Stimulated activated memory B cell treated with anti-CD40 and anti-IgM and Interleukin-4, amounts not matched to agents 10 μg/mL and 1 μg/mL and 100 μg/mL, for 72 hours (primary cell): ENCODE data around the gene PDS5B.

Source experiments
- ATAC-seq: fragments of 150-1000 bp; cut with Tn5 transposase; 2 replicates; pipeline ENCODE4 v1.10.0; 2021
- H3K27ac Mint-ChIP-seq: one replicate; pipeline ENCODE4 v1.8.0; 2022; ENCODE audit warnings: mild to moderate bottlenecking, mixed read lengths
- H3K27me3 Mint-ChIP-seq: one replicate; pipeline ENCODE4 v1.8.0; 2022; ENCODE audit warnings: mixed read lengths
- H3K36me3 Mint-ChIP-seq: one replicate; pipeline ENCODE4 v1.8.0; 2022; ENCODE audit warnings: mixed read lengths
- H3K4me1 Mint-ChIP-seq: one replicate; pipeline ENCODE4 v1.8.0; 2022; ENCODE audit warnings: mixed read lengths
- H3K4me3 Mint-ChIP-seq: one replicate; pipeline ENCODE4 v1.8.0; 2022; ENCODE audit warnings: mild to moderate bottlenecking, moderate library complexity, mixed read lengths
- H3K9me3 Mint-ChIP-seq: one replicate; pipeline ENCODE4 v1.8.0; 2022; ENCODE audit warnings: mixed read lengths

Gene PDS5B

DNA sequence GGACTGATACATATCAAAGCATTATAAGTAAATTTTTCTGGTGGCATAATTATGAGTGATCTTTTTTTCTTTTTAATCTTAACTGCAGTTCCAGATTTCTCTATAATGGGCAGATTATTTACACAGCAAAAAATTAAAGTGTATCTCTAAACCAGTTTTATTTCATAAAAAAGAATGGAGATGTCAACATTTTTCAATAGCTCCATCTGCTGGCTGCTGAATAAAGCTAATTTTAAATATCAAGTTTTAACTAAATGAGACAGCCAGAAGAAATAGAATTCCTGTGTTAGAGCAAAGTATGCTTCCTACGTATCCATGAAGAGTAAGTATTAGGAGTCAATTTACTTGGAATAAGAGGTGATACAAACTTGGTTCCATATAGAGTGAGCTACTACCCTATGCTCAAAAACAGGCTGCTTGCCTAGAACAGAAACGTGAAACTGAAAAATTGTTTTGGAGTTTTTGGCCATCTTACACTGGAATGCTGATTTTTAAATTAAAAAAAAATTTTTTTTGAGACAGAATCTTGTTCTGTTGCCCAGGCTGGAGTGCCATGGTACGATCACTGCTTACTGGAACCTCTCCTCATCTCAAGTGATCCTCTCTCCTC, 5.0 kb upstream of the PDS5B start:
- Mint-ChIP-seq H3K27ac (no peak overlapping the region), H3K36me3 (peaks cover 9% of the 10 kb centered on the region), H3K9me3 (peaks cover 12% of the 10 kb centered on the region), H3K27me3 (no peaks in the 10 kb centered on the region), H3K4me3 (no peak overlapping the region), H3K4me1 (peaks cover 8% of the 10 kb centered on the region)
- ATAC-seq: no peak

DNA sequence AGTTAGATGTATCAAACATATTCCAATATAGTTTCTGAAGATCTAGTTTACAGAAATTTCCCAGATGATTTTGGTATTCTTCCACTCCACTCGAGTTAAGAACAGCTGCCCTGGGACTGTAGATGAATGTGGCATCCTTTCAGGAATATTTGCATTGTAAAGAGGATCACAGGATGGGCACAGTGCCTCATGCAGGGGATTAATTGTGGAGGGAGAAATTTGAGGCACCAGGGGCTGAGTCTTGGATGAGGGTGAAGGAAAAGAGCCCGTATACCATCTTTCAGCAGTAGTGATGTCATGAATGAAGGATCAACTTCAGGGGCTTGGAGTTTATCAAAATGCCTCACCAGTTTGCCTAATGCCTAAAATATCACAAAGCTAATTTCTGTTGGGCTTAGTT, 4.0 kb upstream of the PDS5B start:
- Mint-ChIP-seq H3K27ac (no peak overlapping the region), H3K27me3 (no peaks in the 10 kb centered on the region), H3K36me3 (peaks cover 3% of the 10 kb centered on the region), H3K4me1 (peaks cover 8% of the 10 kb centered on the region), H3K9me3 (peaks cover 5% of the 10 kb centered on the region), H3K4me3 (no peak overlapping the region)
- ATAC-seq: no peak

- Mint-ChIP-seq H3K9me3 (peaks cover 3% of the 10 kb centered on the region), H3K27ac (no peak overlapping the region), H3K4me3 (no peak overlapping the region), H3K4me1 (peaks cover 16% of the 10 kb centered on the region), H3K27me3 (no peaks in the 10 kb centered on the region), H3K36me3 (no peaks in the 10 kb centered on the region)
- no peak for ATAC-seq
These were observed 3.3 kb upstream of the PDS5B start for GRCh38 chr13:32582991-32583390.

- H3K4me3 Mint-ChIP-seq: peak overlapping the region; percentile 84
- no peaks in the 10 kb centered on the region for H3K27me3 Mint-ChIP-seq
- no peaks in the 10 kb centered on the region for H3K36me3 Mint-ChIP-seq
- H3K4me1 Mint-ChIP-seq: peaks cover 42% of the 10 kb centered on the region
- H3K27ac Mint-ChIP-seq: peak overlapping the region; percentile 80
- no peaks in the 10 kb centered on the region for H3K9me3 Mint-ChIP-seq
- no peak for ATAC-seq
These were observed 637 bp upstream of the PDS5B start for GRCh38 chr13:32585550-32586079.

- Mint-ChIP-seq H3K27ac (peak overlapping the region; percentile 89), H3K4me3 (peak overlapping the region; percentile 93), H3K27me3 (no peaks in the 10 kb centered on the region), H3K36me3 (no peaks in the 10 kb centered on the region), H3K9me3 (no peaks in the 10 kb centered on the region), H3K4me1 (peaks cover 47% of the 10 kb centered on the region)
- ATAC-seq: peak; percentile 62
These were observed 959 bp downstream of the PDS5B start for GRCh38 chr13:32587011-32587810.

GRCh38 chr13:32587811-32588170, 1.5 kb downstream of the PDS5B start:
- no peak for ATAC-seq
- H3K4me3 Mint-ChIP-seq: peak overlapping the region; percentile 93
- no peaks in the 10 kb centered on the region for H3K36me3 Mint-ChIP-seq
- H3K27ac Mint-ChIP-seq: peak overlapping the region; percentile 89
- no peaks in the 10 kb centered on the region for H3K9me3 Mint-ChIP-seq
- H3K4me1 Mint-ChIP-seq: peaks cover 52% of the 10 kb centered on the region
- no peaks in the 10 kb centered on the region for H3K27me3 Mint-ChIP-seq

DNA sequence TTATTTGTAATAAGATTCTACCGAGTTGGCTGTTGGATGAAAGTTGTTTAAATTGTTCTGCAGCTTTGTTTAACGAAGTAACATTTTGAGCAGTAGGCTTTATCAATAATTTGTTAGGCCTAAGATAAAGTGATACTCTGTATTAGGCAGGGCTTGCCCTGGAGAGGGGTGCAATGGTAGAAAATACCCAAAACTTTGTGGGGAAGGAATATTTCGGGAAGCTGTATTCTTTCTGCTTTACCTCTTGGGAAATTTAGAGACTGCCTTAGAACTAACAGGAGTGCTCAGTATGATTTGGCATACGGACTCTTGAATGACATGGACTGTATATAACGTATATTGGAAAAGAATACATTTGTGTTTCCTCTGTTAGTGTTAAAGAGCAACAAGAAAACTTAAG, 2.5 kb downstream of the PDS5B start:
- peak overlapping the region; percentile 52 for H3K4me3 Mint-ChIP-seq
- peak overlapping the region; percentile 89 for H3K27ac Mint-ChIP-seq
- no peaks in the 10 kb centered on the region for H3K9me3 Mint-ChIP-seq
- no peaks in the 10 kb centered on the region for H3K36me3 Mint-ChIP-seq
- no peak for ATAC-seq
- no peaks in the 10 kb centered on the region for H3K27me3 Mint-ChIP-seq
- H3K4me1 Mint-ChIP-seq: peaks cover 62% of the 10 kb centered on the region

DNA sequence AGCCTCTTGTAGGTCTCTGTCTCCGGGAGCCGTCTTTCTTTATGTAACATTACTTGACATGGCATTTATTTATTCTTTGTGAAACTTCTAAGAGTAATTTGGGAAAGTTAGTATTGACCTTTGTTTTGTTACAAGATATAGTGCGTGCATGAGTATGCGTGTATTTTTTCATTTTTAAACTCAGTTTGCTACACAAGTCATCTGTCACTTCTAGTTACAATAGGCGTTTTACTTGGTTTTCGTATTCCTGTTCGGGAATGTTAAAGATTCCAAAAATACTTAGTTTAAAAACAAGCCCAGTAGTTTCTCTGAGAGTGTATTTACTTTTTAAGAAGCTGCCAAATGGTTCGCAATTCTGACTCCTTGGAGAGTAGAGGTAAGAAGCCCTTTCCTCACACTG, 3.2 kb downstream of the PDS5B start:
- H3K4me1 Mint-ChIP-seq: peaks cover 69% of the 10 kb centered on the region
- H3K4me3 Mint-ChIP-seq: no peak overlapping the region
- ATAC-seq: no peak
- no peaks in the 10 kb centered on the region for H3K9me3 Mint-ChIP-seq
- no peaks in the 10 kb centered on the region for H3K27me3 Mint-ChIP-seq
- no peaks in the 10 kb centered on the region for H3K36me3 Mint-ChIP-seq
- H3K27ac Mint-ChIP-seq: no peak overlapping the region

DNA sequence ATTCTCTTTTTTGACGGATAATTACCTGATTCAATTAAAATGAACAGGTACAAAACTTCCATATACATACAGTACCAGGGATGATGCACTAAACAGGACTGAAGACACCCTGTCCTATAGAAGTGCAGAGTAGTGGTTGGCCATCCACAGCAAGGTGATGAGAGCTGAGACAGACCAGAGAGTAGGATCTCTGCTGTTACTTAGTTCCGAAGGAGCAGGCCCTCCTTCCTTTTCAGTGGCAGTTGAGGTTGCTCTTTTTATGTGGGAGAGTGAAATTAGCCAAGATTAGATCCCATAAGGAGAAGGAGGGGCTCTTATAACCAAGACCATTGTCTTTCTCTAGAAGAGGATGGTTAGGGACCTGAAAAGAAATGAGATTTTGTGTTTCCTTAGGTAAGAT, 4.0 kb downstream of the PDS5B start:
- H3K27ac Mint-ChIP-seq: no peak overlapping the region
- H3K27me3 Mint-ChIP-seq: no peaks in the 10 kb centered on the region
- no peak for ATAC-seq
- H3K36me3 Mint-ChIP-seq: no peaks in the 10 kb centered on the region
- H3K4me3 Mint-ChIP-seq: no peak overlapping the region
- H3K4me1 Mint-ChIP-seq: peaks cover 76% of the 10 kb centered on the region
- H3K9me3 Mint-ChIP-seq: no peaks in the 10 kb centered on the region

- Mint-ChIP-seq H3K27ac (no peak overlapping the region), H3K4me1 (peaks cover 80% of the 10 kb centered on the region), H3K36me3 (no peaks in the 10 kb centered on the region), H3K27me3 (no peaks in the 10 kb centered on the region), H3K4me3 (no peak overlapping the region), H3K9me3 (no peaks in the 10 kb centered on the region)
- no peak for ATAC-seq
These were observed 5.8 kb downstream of the PDS5B start for GRCh38 chr13:32592082-32592481.

DNA sequence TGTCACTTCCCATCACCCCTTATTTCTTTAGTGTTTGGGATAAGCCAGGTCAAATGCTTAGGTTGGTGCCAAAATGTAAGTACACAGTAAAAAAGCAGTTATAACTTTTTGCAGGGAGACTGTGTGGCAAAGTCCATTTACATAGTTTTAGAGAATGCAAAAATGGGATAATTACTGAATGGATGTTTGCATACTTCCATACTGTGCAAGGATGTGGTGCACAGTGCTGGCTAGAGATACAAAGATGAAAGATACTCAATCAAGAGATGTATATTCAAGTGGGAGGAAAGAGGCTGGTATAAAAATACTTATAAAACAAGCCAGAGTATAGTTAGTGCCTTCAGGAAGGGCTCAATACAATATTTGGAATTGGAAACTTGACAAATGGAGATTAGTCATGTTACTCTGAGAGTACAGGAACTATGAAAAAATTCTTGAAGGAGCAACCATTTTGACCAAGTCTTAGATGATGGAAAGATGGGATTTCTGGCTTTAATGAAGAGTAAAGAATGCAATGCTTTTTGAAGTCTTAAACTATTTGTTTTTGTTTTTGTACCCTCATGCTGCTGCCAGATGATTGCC, 8.0 kb downstream of the PDS5B start:
- no peak for ATAC-seq
- Mint-ChIP-seq H3K36me3 (no peaks in the 10 kb centered on the region), H3K9me3 (no peaks in the 10 kb centered on the region), H3K4me1 (peaks cover 60% of the 10 kb centered on the region), H3K27ac (no peak overlapping the region), H3K27me3 (no peaks in the 10 kb centered on the region), H3K4me3 (no peak overlapping the region)

- no peak for ATAC-seq
- H3K27me3 Mint-ChIP-seq: no peaks in the 10 kb centered on the region
- peaks cover 6% of the 10 kb centered on the region for H3K36me3 Mint-ChIP-seq
- H3K4me3 Mint-ChIP-seq: no peak overlapping the region
- H3K4me1 Mint-ChIP-seq: peaks cover 55% of the 10 kb centered on the region
- H3K9me3 Mint-ChIP-seq: no peaks in the 10 kb centered on the region
- no peak overlapping the region for H3K27ac Mint-ChIP-seq
These were observed 9.1 kb downstream of the PDS5B start for GRCh38 chr13:32595306-32595705.

DNA sequence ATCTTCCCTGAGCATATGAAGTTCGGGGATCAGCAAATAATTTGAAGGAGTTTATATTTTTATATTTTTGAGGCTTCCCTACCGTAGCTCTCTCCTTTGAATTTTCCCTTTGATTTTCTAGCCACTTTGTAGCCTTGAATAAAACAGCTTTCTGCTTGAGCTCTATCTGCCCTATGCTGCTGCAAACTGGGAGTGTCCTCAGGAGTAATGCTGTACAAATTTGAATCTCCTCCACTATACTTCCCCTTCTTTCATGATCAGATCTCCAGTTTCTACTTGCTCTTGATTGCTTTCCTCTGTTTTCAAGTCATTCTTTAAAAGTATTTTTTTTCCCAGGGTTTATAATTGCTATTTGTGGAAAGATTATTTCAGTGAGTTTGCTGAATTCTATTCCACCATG, 14.6 kb downstream of the PDS5B start:
- Mint-ChIP-seq H3K36me3 (peaks cover 18% of the 10 kb centered on the region), H3K9me3 (peaks cover 9% of the 10 kb centered on the region), H3K27ac (peak overlapping the region; percentile 10), H3K4me1 (peaks cover 61% of the 10 kb centered on the region), H3K4me3 (no peak overlapping the region), H3K27me3 (no peaks in the 10 kb centered on the region)
- no peak for ATAC-seq

GRCh38 chr13:32609428-32609827, 23.2 kb downstream of the PDS5B start:
- no peaks in the 10 kb centered on the region for H3K27me3 Mint-ChIP-seq
- H3K27ac Mint-ChIP-seq: no peak overlapping the region
- ATAC-seq: no peak
- H3K4me3 Mint-ChIP-seq: no peak overlapping the region
- H3K9me3 Mint-ChIP-seq: peaks cover 17% of the 10 kb centered on the region
- H3K4me1 Mint-ChIP-seq: peaks cover 70% of the 10 kb centered on the region
- peaks cover 47% of the 10 kb centered on the region for H3K36me3 Mint-ChIP-seq

DNA sequence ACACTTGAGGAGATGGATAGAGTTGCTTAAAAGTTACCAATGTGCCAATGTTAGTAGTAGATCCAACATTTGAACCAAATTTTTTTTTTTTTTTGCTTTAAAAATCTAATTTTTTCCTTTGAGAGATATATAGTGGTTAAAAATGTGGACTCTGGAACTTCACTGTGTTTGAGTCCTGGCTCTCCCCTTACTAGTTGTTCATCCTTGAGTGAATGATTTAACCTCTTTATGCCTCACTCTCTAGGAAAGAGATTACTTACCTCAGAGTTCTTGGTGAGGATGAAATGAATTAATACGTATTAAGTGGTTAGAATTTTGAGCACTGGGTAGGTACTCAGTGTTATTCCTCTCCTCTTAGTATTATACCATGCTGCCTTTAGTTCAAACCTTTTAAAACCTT, 24.3 kb downstream of the PDS5B start:
- no peak for ATAC-seq
- H3K4me1 Mint-ChIP-seq: peaks cover 61% of the 10 kb centered on the region
- H3K4me3 Mint-ChIP-seq: no peak overlapping the region
- peaks cover 39% of the 10 kb centered on the region for H3K36me3 Mint-ChIP-seq
- peaks cover 11% of the 10 kb centered on the region for H3K9me3 Mint-ChIP-seq
- H3K27ac Mint-ChIP-seq: no peak overlapping the region
- H3K27me3 Mint-ChIP-seq: no peaks in the 10 kb centered on the region

DNA sequence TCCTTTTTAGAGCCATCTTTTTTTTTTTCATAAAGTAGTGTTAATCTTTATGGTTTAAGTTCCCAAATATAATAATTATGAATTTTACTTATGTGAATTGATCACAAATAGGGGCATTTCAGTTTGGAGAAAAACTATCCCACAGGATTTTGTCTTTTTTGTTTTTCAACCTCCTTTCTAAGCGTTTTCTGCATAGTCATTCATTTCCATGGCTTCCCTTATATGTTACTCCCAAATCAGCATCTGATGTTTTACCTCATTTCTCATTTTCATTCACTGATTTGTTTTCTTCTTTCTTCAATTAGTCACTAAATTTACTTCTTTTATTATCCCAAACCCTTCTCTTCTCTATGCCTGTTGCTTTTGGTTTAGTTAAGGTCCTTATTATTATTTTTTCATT, 24.7 kb downstream of the PDS5B start:
- Mint-ChIP-seq H3K9me3 (peaks cover 8% of the 10 kb centered on the region), H3K4me3 (no peak overlapping the region), H3K27me3 (no peaks in the 10 kb centered on the region), H3K36me3 (peaks cover 35% of the 10 kb centered on the region), H3K27ac (no peak overlapping the region), H3K4me1 (peaks cover 57% of the 10 kb centered on the region)
- ATAC-seq: no peak
